Measurements from ENCODE around the gene FASTKD2.

The FASTKD2 gene

DNA sequence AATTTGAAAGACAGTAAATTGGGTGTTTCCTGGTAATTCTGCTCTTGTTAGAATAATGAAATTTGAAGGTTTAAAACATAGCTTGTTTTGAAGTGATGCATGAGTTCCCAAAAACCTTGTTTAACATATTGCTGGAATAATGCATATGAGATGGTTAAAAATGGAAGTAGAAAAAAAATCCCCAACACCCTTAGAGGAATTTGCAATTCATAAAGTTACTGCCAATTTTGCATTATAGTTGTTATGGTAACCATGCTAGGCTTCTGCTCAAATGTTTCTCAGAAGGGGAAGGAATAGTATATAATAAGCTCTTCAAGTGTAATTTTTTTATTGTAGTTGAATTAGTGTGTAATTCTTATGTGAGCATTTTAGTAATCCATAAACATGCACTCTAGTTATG, 49.1 kb downstream of the FASTKD2 start:
- no peak overlapping the region for H3K4me3 ChIP-seq (ENCODE audit: low read depth, low read length, poor library complexity, severe bottlenecking)
- no peaks in the 10 kb centered on the region; the same call in 1 of the 2 replicates for H3K27me3 ChIP-seq (ENCODE audit: insufficient read depth, low read length)
- no peaks in the 10 kb centered on the region for H3K9me3 ChIP-seq (ENCODE audit: low read length)
- H3K79me2 ChIP-seq (ENCODE audit: insufficient read depth, low read length) = no peaks in the 10 kb centered on the region
- H3K36me3 ChIP-seq (ENCODE audit: insufficient read depth, low read length) = no peaks in the 10 kb centered on the region; the same call in 1 of the 2 replicates
- H3K4me1 ChIP-seq (ENCODE audit: insufficient read depth, low read length, severe bottlenecking) = no peaks in the 10 kb centered on the region
- TF ChIP-seq CTCF (IDR thresholded peaks at IDR 0.05; ENCODE audit: low read length) (no peak), EZH2 (IDR thresholded peaks at IDR 0.05; ENCODE audit: borderline replicate concordance, low read length) (no peak)
- H2AFZ ChIP-seq (ENCODE audit: low read length) = no peak overlapping the region
- no peak overlapping the region for H3K27ac ChIP-seq (ENCODE audit: low read depth, low read length, poor library complexity, severe bottlenecking)
- no peaks in the 10 kb centered on the region for H3F3A ChIP-seq (ENCODE audit: insufficient read depth, low read length)
- no peaks in the 10 kb centered on the region for H3K9me2 ChIP-seq (ENCODE audit: low read depth, low read length)
- H3K4me2 ChIP-seq (ENCODE audit: low read length) = no peak overlapping the region
- H4K20me1 ChIP-seq (ENCODE audit: insufficient read depth, low read length) = no peaks in the 10 kb centered on the region
- no peak overlapping the region for H3K9ac ChIP-seq (ENCODE audit: low read length)

- Histone ChIP-seq H3K4me2 (ENCODE audit: low read length) (no peak overlapping the region), H3K4me3 (ENCODE audit: low read depth, low read length, poor library complexity, severe bottlenecking) (no peak overlapping the region), H3K79me2 (ENCODE audit: insufficient read depth, low read length) (no peaks in the 10 kb centered on the region), H3K27ac (ENCODE audit: low read depth, low read length, poor library complexity, severe bottlenecking) (no peak overlapping the region), H2AFZ (ENCODE audit: low read length) (no peak overlapping the region), H3K27me3 (ENCODE audit: insufficient read depth, low read length) (no peaks in the 10 kb centered on the region), H3K9me3 (ENCODE audit: low read length) (no peaks in the 10 kb centered on the region), H3K9me2 (ENCODE audit: low read depth, low read length) (no peaks in the 10 kb centered on the region), H3K4me1 (ENCODE audit: insufficient read depth, low read length, severe bottlenecking) (no peaks in the 10 kb centered on the region), H3F3A (ENCODE audit: insufficient read depth, low read length) (no peaks in the 10 kb centered on the region), H4K20me1 (ENCODE audit: insufficient read depth, low read length) (no peaks in the 10 kb centered on the region), H3K9ac (ENCODE audit: low read length) (no peak overlapping the region), H3K36me3 (ENCODE audit: insufficient read depth, low read length) (no peaks in the 10 kb centered on the region; the same call in 1 of the 2 replicates)
- TF ChIP-seq CTCF (IDR thresholded peaks at IDR 0.05; ENCODE audit: low read length) (no peak), EZH2 (IDR thresholded peaks at IDR 0.05; ENCODE audit: borderline replicate concordance, low read length) (no peak)
Observed at GRCh38 chr2:206820807-206821206, 55.4 kb downstream of the FASTKD2 start.

- Histone ChIP-seq H3K9ac (ENCODE audit: low read length) (no peak overlapping the region), H2AFZ (ENCODE audit: low read length) (no peak overlapping the region), H3K4me2 (ENCODE audit: low read length) (no peak overlapping the region)
Observed at GRCh38 chr2:206823178-206823577, 57.8 kb downstream of the FASTKD2 start.

More at GRCh38 chr2:206823178-206823577, 57.8 kb downstream of the FASTKD2 start:
- Histone ChIP-seq H3K4me1 (ENCODE audit: insufficient read depth, low read length, severe bottlenecking) (no peaks in the 10 kb centered on the region), H3K79me2 (ENCODE audit: insufficient read depth, low read length) (no peaks in the 10 kb centered on the region), H3K9me2 (ENCODE audit: low read depth, low read length) (no peaks in the 10 kb centered on the region), H4K20me1 (ENCODE audit: insufficient read depth, low read length) (no peaks in the 10 kb centered on the region), H3K36me3 (ENCODE audit: insufficient read depth, low read length) (no peaks in the 10 kb centered on the region), H3F3A (ENCODE audit: insufficient read depth, low read length) (no peaks in the 10 kb centered on the region), H3K27me3 (ENCODE audit: insufficient read depth, low read length) (no peaks in the 10 kb centered on the region), H3K4me3 (ENCODE audit: low read depth, low read length, poor library complexity, severe bottlenecking) (no peak overlapping the region), H3K27ac (ENCODE audit: low read depth, low read length, poor library complexity, severe bottlenecking) (no peak overlapping the region), H3K9me3 (ENCODE audit: low read length) (no peaks in the 10 kb centered on the region)
- TF ChIP-seq CTCF (IDR thresholded peaks at IDR 0.05; ENCODE audit: low read length) = no peak
- no peak for TF ChIP-seq EZH2 (IDR thresholded peaks at IDR 0.05; ENCODE audit: borderline replicate concordance, low read length)

Measured in OCI-LY1 (cell line).